Measurements from ENCODE around the gene RANBP3.

The RANBP3 gene

GRCh38 chr19:5968431-5969373 is 9.2 kb downstream of the RANBP3 start:
- TF ChIP-seq GATA3 (IDR thresholded peaks at IDR 0.05; ENCODE audit: low read depth, low read length) (no peak), GATA2 (IDR thresholded peaks at IDR 0.05; ENCODE audit: low read depth, low read length) (no peak)

GRCh38 chr19:5967994-5968430 is 9.9 kb downstream of the RANBP3 start:
- TF ChIP-seq GATA2 (IDR thresholded peaks at IDR 0.05; ENCODE audit: low read depth, low read length) = no peak
- TF ChIP-seq GATA3 (IDR thresholded peaks at IDR 0.05; ENCODE audit: low read depth, low read length) = no peak

GRCh38 chr19:5967571-5967970 is 10.4 kb downstream of the RANBP3 start:
- TF ChIP-seq GATA2 (IDR thresholded peaks at IDR 0.05; ENCODE audit: low read depth, low read length) (no peak), GATA3 (IDR thresholded peaks at IDR 0.05; ENCODE audit: low read depth, low read length) (no peak)

- TF ChIP-seq GATA3 (IDR thresholded peaks at IDR 0.05; ENCODE audit: low read depth, low read length) (no peak), GATA2 (IDR thresholded peaks at IDR 0.05; ENCODE audit: low read depth, low read length) (no peak)
Observed at GRCh38 chr19:5966941-5967340, 11.0 kb downstream of the RANBP3 start.

- TF ChIP-seq GATA2 (IDR thresholded peaks at IDR 0.05; ENCODE audit: low read depth, low read length) (no peak), GATA3 (IDR thresholded peaks at IDR 0.05; ENCODE audit: low read depth, low read length) (no peak)
Observed at GRCh38 chr19:5966215-5966614, 11.7 kb downstream of the RANBP3 start.

GRCh38 chr19:5964816-5965565 is 12.9 kb downstream of the RANBP3 start:
- TF ChIP-seq GATA3 (IDR thresholded peaks at IDR 0.05; ENCODE audit: low read depth, low read length) (no peak), GATA2 (IDR thresholded peaks at IDR 0.05; ENCODE audit: low read depth, low read length) (no peak)

- TF ChIP-seq GATA3 (IDR thresholded peaks at IDR 0.05; ENCODE audit: low read depth, low read length) (no peak), GATA2 (IDR thresholded peaks at IDR 0.05; ENCODE audit: low read depth, low read length) (no peak)
Observed at GRCh38 chr19:5963855-5964254, 14.1 kb downstream of the RANBP3 start.

- TF ChIP-seq GATA3 (IDR thresholded peaks at IDR 0.05; ENCODE audit: low read depth, low read length) (no peak), GATA2 (IDR thresholded peaks at IDR 0.05; ENCODE audit: low read depth, low read length) (no peak)
Observed at GRCh38 chr19:5961969-5962945, 15.7 kb downstream of the RANBP3 start.

GRCh38 chr19:5960005-5961001 is 17.6 kb downstream of the RANBP3 start:
- TF ChIP-seq GATA2 (IDR thresholded peaks at IDR 0.05; ENCODE audit: low read depth, low read length) (no peak), GATA3 (IDR thresholded peaks at IDR 0.05; ENCODE audit: low read depth, low read length) (no peak)

- no peak for TF ChIP-seq GATA2 (IDR thresholded peaks at IDR 0.05; ENCODE audit: low read depth, low read length)
Observed at GRCh38 chr19:5959260-5960004, 18.5 kb downstream of the RANBP3 start.

- TF ChIP-seq GATA3 (IDR thresholded peaks at IDR 0.05; ENCODE audit: low read depth, low read length) (no peak), GATA2 (IDR thresholded peaks at IDR 0.05; ENCODE audit: low read depth, low read length) (no peak)
Observed at GRCh38 chr19:5958851-5959122, 19.2 kb downstream of the RANBP3 start.

Measured in SH-SY5Y (cell line).